ENCODE results near the gene DNAH17.
"Not testable (repeated sequence)": the region's sequence is repeated elsewhere in the genome, so short reads cannot be mapped to it uniquely, and the experiment has no call there.

The DNAH17 gene

DNA sequence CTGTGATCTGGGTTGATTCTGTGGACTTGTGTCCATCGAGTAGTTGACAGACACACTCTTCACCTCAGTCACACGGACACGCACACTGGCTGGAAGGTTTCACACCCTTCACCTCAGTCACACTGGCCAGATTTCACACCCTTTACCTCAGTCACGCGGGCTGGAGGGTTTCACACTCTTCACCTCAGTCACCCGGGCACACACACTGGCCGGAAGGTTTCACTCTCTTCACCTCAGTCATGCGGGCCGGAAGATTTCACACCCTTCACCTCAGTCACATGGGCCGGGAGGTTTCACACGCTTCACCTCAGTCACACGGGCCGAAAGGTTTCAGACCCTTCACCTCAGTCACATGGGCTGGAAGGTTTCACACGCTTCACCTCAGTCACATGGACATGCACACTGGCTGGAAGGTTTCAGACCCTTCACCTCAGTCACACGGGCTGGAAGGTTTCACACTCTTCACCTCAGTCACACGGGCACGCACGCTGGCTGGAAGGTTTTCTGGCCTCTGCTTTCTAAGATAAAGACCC lies 102.5 kb downstream of the DNAH17 start:
- Histone ChIP-seq H3K9me3 (ENCODE audit: control insufficient read depth, insufficient read depth, low read length) (no peaks in the 10 kb centered on the region), H3K9ac (ENCODE audit: low read depth, low read length) (no peak overlapping the region), H3K4me1 (ENCODE audit: insufficient read depth, low read length) (no peaks in the 10 kb centered on the region), H3K36me3 (ENCODE audit: insufficient read depth, low read length) (no peaks in the 10 kb centered on the region)

- Histone ChIP-seq H3K4me1 (ENCODE audit: insufficient read depth, low read length) (no peaks in the 10 kb centered on the region), H3K9me3 (ENCODE audit: control insufficient read depth, insufficient read depth, low read length) (no peaks in the 10 kb centered on the region), H3K9ac (ENCODE audit: low read depth, low read length) (no peak overlapping the region), H3K36me3 (ENCODE audit: insufficient read depth, low read length) (no peaks in the 10 kb centered on the region)
These were observed 103.1 kb downstream of the DNAH17 start for GRCh38 chr17:78473951-78474613.

DNA sequence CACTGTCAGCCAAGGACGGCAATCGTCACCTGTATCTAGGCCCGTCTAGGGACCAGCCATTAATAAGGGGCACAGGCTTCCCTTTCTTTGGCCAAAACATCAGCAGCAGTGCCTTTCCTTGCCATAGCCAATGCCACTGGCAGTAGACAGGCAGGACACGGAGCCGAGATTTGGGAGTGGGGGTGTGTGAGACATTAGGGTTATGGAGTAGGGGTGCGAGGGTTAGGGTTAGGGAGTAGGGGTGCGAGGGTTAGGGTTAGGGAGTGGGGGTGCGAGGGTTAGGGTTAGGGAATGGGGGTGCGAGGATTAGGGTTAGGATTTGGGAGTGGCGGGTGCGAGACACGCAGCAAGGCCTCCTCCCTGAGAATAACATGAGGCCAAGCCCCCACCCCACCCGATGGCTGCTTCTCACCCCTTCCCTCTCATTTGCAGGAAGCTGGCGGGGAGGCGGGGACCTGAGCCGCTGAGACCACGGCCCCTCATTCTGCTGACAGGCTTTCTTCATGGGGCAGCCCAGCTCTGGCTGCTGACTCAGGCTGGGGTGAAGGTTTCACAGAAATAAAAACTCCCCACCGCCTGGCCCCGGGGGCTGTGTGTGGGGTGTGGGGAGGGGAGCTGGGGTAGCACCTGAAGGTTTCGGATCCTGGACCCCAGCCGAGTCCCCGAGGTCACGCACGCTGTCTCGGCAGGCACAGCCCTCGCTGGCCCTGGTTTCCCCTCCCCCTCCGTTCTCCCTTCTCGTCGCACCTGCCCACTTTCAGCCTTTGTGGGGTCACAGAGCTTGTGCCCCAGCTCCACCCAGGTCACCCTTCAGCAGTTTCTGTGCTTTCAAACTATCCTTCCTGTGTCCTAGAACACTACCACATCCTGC lies 104.9 kb downstream of the DNAH17 start:
- no peaks in the 10 kb centered on the region for H3K4me1 ChIP-seq (ENCODE audit: insufficient read depth, low read length)
- H3K36me3 ChIP-seq (ENCODE audit: insufficient read depth, low read length), result no peaks in the 10 kb centered on the region
- H3K9ac ChIP-seq (ENCODE audit: low read depth, low read length), result no peak overlapping the region
- no peaks in the 10 kb centered on the region for H3K9me3 ChIP-seq (ENCODE audit: control insufficient read depth, insufficient read depth, low read length)

DNA sequence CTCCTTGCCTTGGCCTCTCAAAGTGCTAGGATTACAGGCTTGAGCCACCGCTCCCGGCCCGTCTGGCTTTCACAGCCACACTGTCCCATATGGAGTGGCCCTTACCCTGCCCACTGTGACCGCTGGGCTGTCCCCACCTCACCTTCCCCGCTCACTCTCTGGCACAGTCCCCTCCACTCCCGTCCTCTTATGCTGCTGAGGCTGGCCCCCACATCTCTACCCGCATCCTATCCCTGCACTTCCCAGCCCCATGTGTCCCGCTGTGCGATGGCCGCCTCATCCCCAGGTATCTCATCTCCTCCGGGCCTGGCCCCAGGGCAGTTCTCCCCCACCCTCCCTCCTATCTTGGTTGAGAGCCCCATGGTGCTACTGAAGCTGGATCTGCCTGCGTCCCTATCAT lies 105.6 kb downstream of the DNAH17 start:
- H3K4me1 ChIP-seq (ENCODE audit: insufficient read depth, low read length), result no peaks in the 10 kb centered on the region
- no peak overlapping the region for H3K9ac ChIP-seq (ENCODE audit: low read depth, low read length)
- no peaks in the 10 kb centered on the region; the same call in 1 of the 2 replicates for H3K9me3 ChIP-seq (ENCODE audit: control insufficient read depth, insufficient read depth, low read length)
- H3K36me3 ChIP-seq (ENCODE audit: insufficient read depth, low read length), result no peaks in the 10 kb centered on the region

DNA sequence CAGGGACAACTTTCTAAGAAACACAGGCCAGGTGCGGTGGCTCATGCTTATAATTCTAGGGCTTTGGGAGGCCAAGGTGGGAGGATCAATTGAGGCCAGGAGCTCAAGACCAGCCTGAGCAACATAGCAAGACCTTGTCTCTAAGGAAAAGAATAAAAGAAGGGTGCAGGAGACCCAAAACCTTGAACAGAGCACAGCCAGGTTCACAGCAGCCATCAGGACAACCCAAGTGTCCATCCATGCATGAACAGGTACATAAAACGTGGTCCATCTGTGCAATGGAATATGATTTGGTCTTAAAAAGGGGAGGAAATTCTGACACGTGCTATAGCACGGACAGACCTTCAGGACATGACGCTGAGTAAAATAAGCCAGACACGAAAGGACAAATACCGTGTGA lies 107.8 kb downstream of the DNAH17 start:
- peaks cover 3% of the 10 kb centered on the region for H3K9me3 ChIP-seq (ENCODE audit: control insufficient read depth, insufficient read depth, low read length)

GRCh38 chr17:78468366-78468765 lies 108.8 kb downstream of the DNAH17 start:
- Histone ChIP-seq H3K4me1 (ENCODE audit: insufficient read depth, low read length) (no peaks in the 10 kb centered on the region), H3K36me3 (ENCODE audit: insufficient read depth, low read length) (no peaks in the 10 kb centered on the region), H3K9me3 (ENCODE audit: control insufficient read depth, insufficient read depth, low read length) (peaks cover 4% of the 10 kb centered on the region), H3K9ac (ENCODE audit: low read depth, low read length) (no peak overlapping the region)

More for the DNA sequence above, 107.8 kb downstream of the DNAH17 start:
- H3K36me3 ChIP-seq (ENCODE audit: insufficient read depth, low read length), result no peaks in the 10 kb centered on the region
- H3K9ac ChIP-seq (ENCODE audit: low read depth, low read length), result no peak overlapping the region
- no peaks in the 10 kb centered on the region for H3K4me1 ChIP-seq (ENCODE audit: insufficient read depth, low read length)

GRCh38 chr17:78466786-78467715 lies 110.1 kb downstream of the DNAH17 start:
- H3K4me1 ChIP-seq (ENCODE audit: insufficient read depth, low read length), result no peaks in the 10 kb centered on the region
- H3K9ac ChIP-seq (ENCODE audit: low read depth, low read length), result no peak overlapping the region
- H3K36me3 ChIP-seq (ENCODE audit: insufficient read depth, low read length), result no peaks in the 10 kb centered on the region

DNA sequence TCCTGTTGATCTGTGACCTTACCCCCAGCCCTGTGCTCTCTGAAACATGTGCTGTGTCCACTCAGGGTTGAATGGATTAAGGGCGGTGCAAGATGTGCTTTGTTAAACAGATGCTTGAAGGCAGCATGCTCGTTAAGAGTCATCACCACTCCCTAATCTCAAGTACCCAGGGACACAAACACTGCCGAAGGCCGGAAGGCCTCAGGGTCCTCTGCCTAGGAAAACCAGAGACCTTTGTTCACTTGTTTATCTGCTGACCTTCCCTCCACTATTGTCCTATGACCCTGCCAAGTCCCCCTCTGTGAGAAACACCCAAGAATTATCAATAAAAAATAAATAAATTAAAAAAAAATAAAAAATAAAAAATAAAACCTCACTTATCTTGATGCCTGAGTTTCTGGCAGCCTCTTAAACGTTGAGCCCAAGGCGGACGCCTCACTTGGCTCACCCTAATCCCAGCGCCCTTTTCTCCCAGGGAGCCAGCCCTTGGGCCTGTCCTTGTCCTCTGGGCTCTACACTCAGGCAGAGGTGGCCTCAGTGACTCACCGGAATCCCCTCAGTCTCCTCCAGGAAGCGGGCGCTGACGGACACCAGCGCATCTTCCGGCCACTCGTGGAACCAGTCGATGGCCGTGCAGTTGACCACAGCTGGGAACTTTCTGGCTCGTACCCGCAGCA lies 110.9 kb downstream of the DNAH17 start:
- not testable (repeated sequence) for H3K9ac ChIP-seq (ENCODE audit: low read depth, low read length); H3K4me1 ChIP-seq (ENCODE audit: insufficient read depth, low read length); H3K36me3 ChIP-seq (ENCODE audit: insufficient read depth, low read length); H3K9me3 ChIP-seq (ENCODE audit: control insufficient read depth, insufficient read depth, low read length)

More at GRCh38 chr17:78466786-78467715, 110.1 kb downstream of the DNAH17 start:
- peaks cover 4% of the 10 kb centered on the region for H3K9me3 ChIP-seq (ENCODE audit: control insufficient read depth, insufficient read depth, low read length)

DNA sequence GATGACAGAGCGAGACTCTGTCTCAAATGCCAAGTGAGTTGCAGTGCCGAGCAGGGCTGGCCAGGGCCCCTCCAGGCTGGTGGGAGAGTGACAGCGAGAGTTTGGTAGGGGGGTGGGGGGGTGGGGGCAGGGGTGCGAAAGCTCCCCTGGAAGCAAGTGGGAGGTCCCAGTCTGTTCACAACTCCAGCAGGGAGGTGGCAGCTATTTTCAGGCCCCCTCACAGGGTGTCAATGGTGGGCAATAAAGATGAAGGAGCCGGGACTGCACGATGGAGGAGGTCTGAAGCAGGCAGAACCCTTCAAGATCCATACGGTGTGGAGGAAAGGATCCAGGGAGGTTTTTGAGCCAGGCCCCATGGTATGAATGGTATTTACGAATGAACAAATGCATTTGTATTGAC lies 115.0 kb downstream of the DNAH17 start:
- Histone ChIP-seq H3K9ac (ENCODE audit: low read depth, low read length) (no peak overlapping the region), H3K9me3 (ENCODE audit: control insufficient read depth, insufficient read depth, low read length) (peaks cover 4% of the 10 kb centered on the region), H3K36me3 (ENCODE audit: insufficient read depth, low read length) (no peaks in the 10 kb centered on the region), H3K4me1 (ENCODE audit: insufficient read depth, low read length) (no peaks in the 10 kb centered on the region)

DNA sequence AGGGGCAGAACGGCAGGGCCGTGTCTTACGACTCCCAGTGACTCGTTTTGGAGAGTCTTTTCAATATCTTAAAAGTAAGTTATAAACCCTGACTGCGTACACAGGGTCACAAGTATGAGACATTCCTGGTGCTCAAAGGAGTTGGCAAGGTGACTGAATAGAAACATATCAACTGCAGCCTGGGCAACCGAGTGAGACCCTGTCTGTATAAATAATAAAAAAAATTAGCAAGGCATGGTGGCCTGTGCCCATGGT lies 115.5 kb downstream of the DNAH17 start:
- Histone ChIP-seq H3K9me3 (ENCODE audit: control insufficient read depth, insufficient read depth, low read length) (peaks cover 4% of the 10 kb centered on the region), H3K4me1 (ENCODE audit: insufficient read depth, low read length) (no peaks in the 10 kb centered on the region), H3K9ac (ENCODE audit: low read depth, low read length) (no peak overlapping the region), H3K36me3 (ENCODE audit: insufficient read depth, low read length) (no peaks in the 10 kb centered on the region)

GRCh38 chr17:78460951-78461798 lies 116.0 kb downstream of the DNAH17 start:
- no peaks in the 10 kb centered on the region for H3K4me1 ChIP-seq (ENCODE audit: insufficient read depth, low read length)
- peaks cover 4% of the 10 kb centered on the region; the same call in 1 of the 2 replicates for H3K9me3 ChIP-seq (ENCODE audit: control insufficient read depth, insufficient read depth, low read length)
- H3K36me3 ChIP-seq (ENCODE audit: insufficient read depth, low read length), result no peaks in the 10 kb centered on the region
- no peak overlapping the region for H3K9ac ChIP-seq (ENCODE audit: low read depth, low read length)

DNA sequence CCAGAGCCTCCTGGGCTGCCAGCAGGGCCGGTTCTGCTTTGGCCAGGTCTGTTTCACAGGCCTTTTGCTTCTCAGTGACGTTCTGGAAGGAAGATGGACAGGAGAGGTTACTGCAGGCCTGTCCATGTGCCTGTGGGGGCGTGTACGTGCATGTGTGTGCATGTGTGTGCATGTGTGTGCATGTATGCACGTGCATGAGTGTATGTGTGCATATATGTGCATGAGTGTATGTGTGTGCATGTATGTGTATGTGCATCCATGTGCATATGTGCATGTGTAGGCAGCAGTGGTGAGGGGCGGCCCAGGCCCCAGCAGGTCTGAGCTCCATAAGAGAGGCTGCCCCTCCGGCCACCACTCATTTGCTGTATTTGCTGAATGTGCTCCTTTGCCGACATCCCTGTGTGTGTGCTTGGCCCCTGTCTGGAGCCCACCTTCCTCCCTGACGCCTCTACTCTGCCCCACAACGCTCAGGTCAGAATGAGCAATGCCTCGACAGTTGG lies 117.0 kb downstream of the DNAH17 start:
- Histone ChIP-seq H3K9ac (ENCODE audit: low read depth, low read length) (no peak overlapping the region), H3K9me3 (ENCODE audit: control insufficient read depth, insufficient read depth, low read length) (peaks cover 4% of the 10 kb centered on the region; the same call in 1 of the 2 replicates), H3K36me3 (ENCODE audit: insufficient read depth, low read length) (no peaks in the 10 kb centered on the region), H3K4me1 (ENCODE audit: insufficient read depth, low read length) (no peaks in the 10 kb centered on the region)

DNA sequence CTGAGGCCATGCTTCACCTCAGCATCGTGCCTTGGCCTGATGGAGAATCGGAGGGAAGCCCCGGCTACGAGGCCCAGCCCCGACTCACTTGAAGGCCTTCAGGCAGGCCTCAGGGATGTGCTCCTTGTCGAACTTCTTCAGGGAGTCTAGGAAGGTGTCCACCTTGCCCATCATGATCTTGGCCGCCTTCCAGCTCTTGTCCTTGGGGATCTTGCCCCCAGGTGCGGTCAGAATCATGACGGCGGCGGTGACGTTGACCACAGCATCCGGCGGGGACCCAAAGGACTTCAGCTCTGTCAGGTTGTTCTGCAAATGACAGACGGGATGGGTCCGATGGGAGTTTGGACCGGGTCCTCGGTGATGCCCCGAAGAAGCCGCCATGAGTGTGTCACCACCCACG lies 117.5 kb downstream of the DNAH17 start:
- H3K4me1 ChIP-seq (ENCODE audit: insufficient read depth, low read length), result no peaks in the 10 kb centered on the region
- H3K36me3 ChIP-seq (ENCODE audit: insufficient read depth, low read length), result no peaks in the 10 kb centered on the region

More for the DNA sequence above, 117.5 kb downstream of the DNAH17 start:
- H3K9me3 ChIP-seq (ENCODE audit: control insufficient read depth, insufficient read depth, low read length), result peaks cover 3% of the 10 kb centered on the region; the same call in 1 of the 2 replicates
- H3K9ac ChIP-seq (ENCODE audit: low read depth, low read length), result no peak overlapping the region

Data from ES-I3 (cell line).